GM12892 (cell line): ENCODE results near the gene PPP6R1.

Source experiments
- POLR2A ChIP-seq: IDR thresholded peaks from 2 replicates; pipeline ENCODE4 v1.6.1; 2011; ENCODE audit warnings: low read depth, low read length, control low read depth
- POLR2AphosphoS5 ChIP-seq: IDR thresholded peaks from 2 replicates; pipeline ENCODE4 v1.6.1; 2011; ENCODE audit warnings: low read depth, low read length, control low read depth

DNA sequence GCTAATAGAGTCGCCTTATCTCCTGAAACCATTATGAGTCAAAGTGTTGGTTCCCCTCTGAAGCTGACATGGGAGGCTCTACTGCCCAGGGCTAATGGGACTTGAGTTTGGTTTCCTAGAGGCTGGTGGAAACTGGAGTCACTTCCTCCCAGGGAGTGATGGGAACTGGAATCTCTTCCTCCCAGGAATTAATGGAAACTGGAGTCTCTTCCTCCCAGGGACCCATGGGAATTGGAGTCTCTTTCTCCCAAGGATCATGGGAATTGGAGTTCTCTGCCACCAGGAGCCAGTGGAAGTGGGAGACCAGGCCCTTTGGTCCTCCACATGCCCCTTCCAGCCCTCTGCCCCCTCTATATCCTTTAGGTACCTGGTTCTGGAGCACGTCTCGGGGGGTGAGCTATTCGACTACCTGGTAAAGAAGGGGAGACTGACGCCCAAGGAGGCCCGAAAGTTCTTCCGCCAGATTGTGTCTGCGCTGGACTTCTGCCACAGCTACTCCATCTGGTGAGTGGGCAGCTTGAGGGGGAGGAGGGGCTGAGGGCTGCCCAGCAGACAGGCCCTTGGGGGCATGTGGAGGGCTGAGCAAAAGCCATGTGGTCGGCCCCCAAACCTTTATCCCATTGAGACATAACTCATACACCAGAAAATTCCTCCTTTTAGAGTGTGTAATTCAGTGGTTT is 30.4 kb upstream of the PPP6R1 start:
- TF ChIP-seq POLR2AphosphoS5 (no peak), POLR2A (no peak)
